GM12878 (cell line): Measurements from ENCODE around the gene PCF11. TPM values are rescaled to one million over a fixed set of nuclear protein-coding genes. Genes with fewer than 3 reads are reported as not detected.

ENCODE experiments used
- ATAC-seq: fragments of 200-7000 bp; cut with Tn5 transposase; 3 replicates; pipeline ENCODE4 v1.9.1; 2020; ENCODE audit warnings: mild to moderate bottlenecking, moderate library complexity
- BruUV-seq: library from RNA; stranded (reverse); fragments of 400-500 nt; replicated peaks from 2 replicates; lab custom pipeline; 2021; lab: Mats Ljungman, UMichigan
- CTCF ChIA-PET: fragments of 300-600 bp; sonication (Branson Sonifier 250); formaldehyde crosslinking; extraction: SDS; loops from one replicate; lab custom pipeline; 2021; ENCODE audit warnings: inconsistent platforms; lab: Yijun Ruan, JAX
- POLR2A ChIA-PET: fragments of 350-600 bp; formaldehyde crosslinking; extraction: SDS; loops from one replicate; lab custom pipeline; 2021; ENCODE audit warnings: inconsistent platforms; lab: Charles Lee
- RAD21 ChIA-PET: fragments of 300-600 bp; sonication (Branson Sonifier 250); formaldehyde crosslinking; loops from one replicate; lab custom pipeline; 2023; ENCODE audit warnings: antibody characterized with exemption; ENCODE audit not compliant: unreplicated experiment; lab: Charles Lee
- SMC1A ChIA-PET: fragments of 300-600 bp; sonication (Branson Sonifier 250); formaldehyde crosslinking; loops from one replicate; lab custom pipeline; 2023; ENCODE audit not compliant: unreplicated experiment, uncharacterized antibody; lab: Charles Lee
- DNase-seq: peaks from one replicate; pipeline ENCODE4 v3.0.0-alpha.2; 2011; ENCODE audit warnings: low read depth, low spot score
- FAIRE-seq: peaks from 3 replicates; lab custom pipeline; 2011; peaks lifted over from hg19 to GRCh38; lab: Jason Lieb, UNC
- H2AFZ ChIP-seq: 2 replicates; pipeline ENCODE4 v1.6.0; 2011; ENCODE audit warnings: low read depth, low read length, control low read depth; ENCODE audit not compliant: control insufficient read depth
- H3K27ac ChIP-seq: 2 replicates; pipeline ENCODE4 v1.5.1; 2011; ENCODE audit warnings: control low read depth; ENCODE audit not compliant: control insufficient read depth, insufficient read depth
- H3K27me3 ChIP-seq, 2 experiments: replicated peaks in 1 of 2; 2 replicates each; pipeline versions ENCODE4 v1.6.0 to v1.6.1; 2011; ENCODE audit warnings: low read length in 1 of 2; ENCODE audit not compliant: control insufficient read depth in 2 of 2, insufficient read depth in 2 of 2
- H3K36me3 ChIP-seq, 2 experiments: 2 replicates each; pipeline ENCODE4 v1.5.1; 2011; ENCODE audit warnings: low read length in 1 of 2; ENCODE audit not compliant: control insufficient read depth in 2 of 2, insufficient read depth in 2 of 2
- H3K4me1 ChIP-seq: 2 replicates; pipeline ENCODE4 v1.6.1; 2011; ENCODE audit warnings: mild to moderate bottlenecking, low read length, moderate library complexity, mixed read lengths; ENCODE audit not compliant: control insufficient read depth, insufficient read depth
- H3K4me2 ChIP-seq: 2 replicates; pipeline ENCODE4 v1.6.0; 2011; ENCODE audit warnings: control low read depth; ENCODE audit not compliant: control insufficient read depth, insufficient read depth
- H3K4me3 ChIP-seq: fragments of 200-600 bp; sonication (generic); 2 replicates; pipeline ENCODE4 v1.5.1; 2016
- H3K79me2 ChIP-seq: 2 replicates; pipeline ENCODE4 v1.6.0; 2011; ENCODE audit warnings: low read length; ENCODE audit not compliant: control insufficient read depth, insufficient read depth
- H3K9ac ChIP-seq: 2 replicates; pipeline ENCODE4 v1.8.0; 2011; ENCODE audit warnings: low read length, control low read depth, mixed read lengths; ENCODE audit not compliant: control insufficient read depth, insufficient read depth
- H3K9me3 ChIP-seq: replicated peaks from 3 replicates; pipeline ENCODE4 v1.5.1; 2011; ENCODE audit warnings: mild to moderate bottlenecking, low read length; ENCODE audit not compliant: control insufficient read depth, insufficient read depth
- H4K20me1 ChIP-seq: 2 replicates; pipeline ENCODE4 v1.6.0; 2011; ENCODE audit not compliant: control insufficient read depth, insufficient read depth
- CHD1 ChIP-seq: IDR thresholded peaks from 2 replicates; pipeline ENCODE4 v1.6.1; 2012; ENCODE audit warnings: low read depth, low read length, improper control_type of control experiment
- IKZF1 ChIP-seq: fragments of 450-650 bp; conservative IDR thresholded peaks from 2 replicates; pipeline ENCODE4 v1.6.1; 2017; ENCODE audit warnings: antibody characterized with exemption, mild to moderate bottlenecking
- NRF1 ChIP-seq: conservative IDR thresholded peaks from 2 replicates; pipeline ENCODE4 v1.6.1; 2011; ENCODE audit warnings: mild to moderate bottlenecking, low read depth, low read length, improper control_type of control experiment
- POLR2AphosphoS5 ChIP-seq: IDR thresholded peaks from 2 replicates; pipeline ENCODE4 v1.6.1; 2011; ENCODE audit warnings: mild to moderate bottlenecking, low read length, inconsistent platforms
- RAD21 ChIP-seq: IDR thresholded peaks from 2 replicates; pipeline ENCODE4 v1.6.1; 2011; ENCODE audit warnings: mild to moderate bottlenecking, low read depth, low read length, moderate library complexity; ENCODE audit not compliant: insufficient read depth
- SMAD1 ChIP-seq: fragments of 450-650 bp; IDR thresholded peaks from 2 replicates; pipeline ENCODE4 v1.6.1; 2018; ENCODE audit warnings: mild to moderate bottlenecking, low read depth; ENCODE audit not compliant: partially characterized antibody
- YBX1 ChIP-seq: fragments of 450-650 bp; IDR thresholded peaks from 2 replicates; pipeline ENCODE4 v1.6.1; 2016; ENCODE audit warnings: antibody characterized with exemption
- WGBS: methylation state at CpG from one replicate; pipeline ENCODE4 v1.1.6; 2016; ENCODE audit warnings: low lambda C conversion rate; ENCODE audit not compliant: insufficient replicate concordance, insufficient coverage; ENCODE audit errors: missing lambda C conversion rate; 5-methylcytosine and 5-hydroxymethylcytosine counted together
- in situ Hi-C: fragments of 300-500 bp; cut with MboI; formaldehyde crosslinking; loops from 9 replicates; pipeline ENCODE4 v1.14.3; 2018; ENCODE audit warnings: mixed read lengths
- intact Hi-C: fragments of 100-400 bp; cut with micrococcal nuclease; formaldehyde crosslinking; loops from one replicate; pipeline ENCODE4 v1.14.2; 2022; ENCODE audit not compliant: unreplicated experiment
- polyA plus RNA-seq, 11 experiments: library from polyadenylated mRNA; depleted of rRNA in 4 of 11; unstranded in 6 of 11; stranded (reverse) in 5 of 11; fragments of >200 nt; fragmentation: Nextera tagmentation in 4 of 11; fragmentation: Illumina TruSeq in 1 of 11; extraction: Ambion mirVana in 4 of 11; extraction: Trizol in 1 of 11; gene quantifications; 1 replicate in 1 of 11; 2 replicates in 10 of 11; pipeline versions ENCODE4 v1.2.1 to v1.2.3, GENCODE V29; 2011 to 2016; ENCODE audit warnings: inconsistent platforms in 2 of 11, missing spikeins in 2 of 11, low read depth in 1 of 11
- total RNA-seq, 4 experiments: library from RNA; depleted of rRNA in 3 of 4; stranded (reverse); fragments of >200 nt in 3 of 4; fragmentation: Illumina TruSeq in 1 of 4; extraction: Trizol in 1 of 4; gene quantifications; 2 replicates each; pipeline versions ENCODE4 v1.2.1 to v1.2.3, GENCODE V29; 2013 to 2021
- TF ChIP-seq, protein P1 (sequence below): IDR thresholded peaks from 2 replicates; pipeline ENCODE4 v1.6.1; 2011; ENCODE audit warnings: low read depth, mild to moderate bottlenecking, low read length, moderate library complexity, borderline replicate concordance; ENCODE audit errors: extremely low read depth
- TF ChIP-seq, protein P2 (sequence below): fragments of 450-650 bp; IDR thresholded peaks from 2 replicates; pipeline ENCODE4 v1.6.1; 2018; ENCODE audit warnings: borderline replicate concordance, mild to moderate bottlenecking; ENCODE audit not compliant: partially characterized antibody

Gene PCF11
- total and polyA plus RNA-seq, 10 of the 15 experiments (the other 5 are each of a cell fraction or from before 2014, with no cell fraction given) = 9.2 to 90.4 (median 48.0) TPM

DNA sequence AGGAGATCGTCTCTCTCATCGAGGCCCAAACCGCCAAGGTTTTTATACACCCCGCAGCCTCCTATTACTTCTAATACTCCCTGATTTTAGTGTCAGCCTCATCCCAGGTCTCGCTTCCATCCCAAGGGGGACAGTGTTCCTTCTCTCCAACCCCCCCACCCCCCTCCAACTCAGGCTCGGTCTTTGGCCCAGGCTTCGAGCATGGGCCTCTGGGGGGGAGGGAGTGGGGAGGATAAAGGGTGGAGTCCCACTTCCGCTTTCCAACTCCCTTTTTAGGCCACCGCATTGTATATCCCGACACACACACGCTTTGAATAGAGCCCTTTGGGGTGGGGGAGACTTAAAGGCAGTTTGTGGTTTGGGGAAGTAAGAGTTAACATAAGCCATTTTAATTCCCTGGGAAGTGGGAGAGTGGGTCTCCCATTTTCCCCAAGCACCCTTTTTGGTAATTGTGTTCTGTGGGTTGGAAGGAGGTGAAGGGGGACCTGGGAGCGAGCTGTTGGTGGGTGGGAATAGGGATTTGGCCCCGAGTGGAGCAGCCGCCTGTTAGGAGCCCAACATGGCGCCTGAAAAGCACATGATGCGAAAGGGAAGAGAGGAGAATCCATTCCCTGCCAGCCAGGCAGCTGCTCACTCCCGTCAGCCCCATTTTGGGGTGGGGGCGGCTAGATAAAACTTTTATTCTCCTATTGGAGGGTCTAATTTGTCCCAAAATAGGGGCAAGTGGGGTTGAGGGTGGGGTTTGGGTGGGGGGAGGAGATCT, 844 bp downstream of the PCF11 start (continued):
- TF ChIP-seq CHD1 (peak; percentile 74; the same call in 1 of the 2 replicates), POLR2AphosphoS5 (peak; percentile 13), RAD21 (no peak), IKZF1 (peak; percentile 45)
- TF ChIP-seq, protein P1, sequence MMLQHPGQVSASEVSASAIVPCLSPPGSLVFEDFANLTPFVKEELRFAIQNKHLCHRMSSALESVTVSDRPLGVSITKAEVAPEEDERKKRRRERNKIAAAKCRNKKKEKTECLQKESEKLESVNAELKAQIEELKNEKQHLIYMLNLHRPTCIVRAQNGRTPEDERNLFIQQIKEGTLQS = no peak
- TF ChIP-seq, protein P2, sequence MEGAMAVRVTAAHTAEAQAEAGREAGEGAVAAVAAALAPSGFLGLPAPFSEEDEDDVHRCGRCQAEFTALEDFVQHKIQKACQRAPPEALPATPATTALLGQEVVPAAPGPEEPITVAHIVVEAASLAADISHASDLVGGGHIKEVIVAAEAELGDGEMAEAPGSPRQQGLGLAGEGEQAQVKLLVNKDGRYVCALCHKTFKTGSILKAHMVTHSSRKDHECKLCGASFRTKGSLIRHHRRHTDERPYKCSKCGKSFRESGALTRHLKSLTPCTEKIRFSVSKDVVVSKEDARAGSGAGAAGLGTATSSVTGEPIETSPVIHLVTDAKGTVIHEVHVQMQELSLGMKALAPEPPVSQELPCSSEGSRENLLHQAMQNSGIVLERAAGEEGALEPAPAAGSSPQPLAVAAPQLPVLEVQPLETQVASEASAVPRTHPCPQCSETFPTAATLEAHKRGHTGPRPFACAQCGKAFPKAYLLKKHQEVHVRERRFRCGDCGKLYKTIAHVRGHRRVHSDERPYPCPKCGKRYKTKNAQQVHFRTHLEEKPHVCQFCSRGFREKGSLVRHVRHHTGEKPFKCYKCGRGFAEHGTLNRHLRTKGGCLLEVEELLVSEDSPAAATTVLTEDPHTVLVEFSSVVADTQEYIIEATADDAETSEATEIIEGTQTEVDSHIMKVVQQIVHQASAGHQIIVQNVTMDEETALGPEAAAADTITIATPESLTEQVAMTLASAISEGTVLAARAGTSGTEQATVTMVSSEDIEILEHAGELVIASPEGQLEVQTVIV = no peak

DNA sequence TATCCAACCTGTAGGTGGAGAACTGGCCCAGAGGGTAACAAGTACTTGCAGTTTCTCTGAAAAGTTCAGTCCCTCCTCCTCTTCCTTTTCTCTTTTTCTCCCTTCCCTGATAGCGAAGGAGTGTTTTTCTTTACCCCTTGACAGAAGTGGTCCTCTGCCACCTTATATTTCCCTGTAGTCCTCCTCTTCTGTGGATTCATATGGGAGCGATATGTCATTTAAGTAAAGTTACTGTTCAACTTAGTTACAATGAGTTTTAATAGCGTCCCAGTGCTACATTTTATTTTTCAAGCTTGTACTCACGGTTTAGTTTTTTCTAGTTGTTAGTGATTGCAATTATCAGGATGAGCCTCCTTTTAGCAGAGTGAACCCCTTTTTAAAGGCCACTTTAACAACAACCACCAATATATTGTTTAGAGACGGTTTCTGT, 1.4 kb downstream of the PCF11 start:
- Histone ChIP-seq H3K9ac (peak overlapping the region; percentile 97), H3K36me3 (peaks cover 0 to 13% of the 10 kb centered on the region in 2 experiments; a peak in 2 of 4 replicates)
- ATAC-seq = no peak

More for the DNA sequence above, 1.4 kb downstream of the PCF11 start:
- ChIA-PET CTCF (interaction anchor here (0.6 to 3.1 kb wide), 7 partner anchors 14 to 161 kb away, joined by 3 to 17 read pairs (median 5); no protein-coding TSS in a partner anchor), RAD21 (interaction anchor here (0.6 to 2.9 kb wide), 6 partner anchors 23 to 257 kb away, joined by 3 to 17 read pairs (median 6); partner anchors contain the start of genes DDIAS, PRCP and RAB30), SMC1A (interaction anchor here (0.9 to 2.2 kb wide), 9 partner anchors 11 to 257 kb away, joined by 3 to 10 read pairs (median 6); partner anchors contain the start of gene DDIAS), POLR2A (interaction anchor here (1.0 to 4.1 kb wide), 5 partner anchors 17 to 258 kb away, joined by 3 to 42 read pairs (median 15); partner anchors contain the start of genes DDIAS, PRCP and RAB30)
- H3K27ac ChIP-seq = peak overlapping the region; percentile 99
- no peak overlapping the region for H2AFZ ChIP-seq
- no peak for FAIRE-seq
- in situ Hi-C loops = loop anchor here (5.0 kb wide), 2 partner anchors 86 to 256 kb away; partner anchors contain the start of genes DDIAS, PRCP and RAB30
- 0% methylated on average over 5 of the region's 5 CpGs for WGBS
- intact Hi-C loops = loop anchor here (5.0 kb wide), 1 partner anchor 256 kb away; the partner anchor contains the start of genes DDIAS and PRCP
- H3K79me2 ChIP-seq = peaks cover 68% of the 10 kb centered on the region
- no TSS peak for BruUV-seq
- TF ChIP-seq SMAD1 (peak; percentile 14), YBX1 (0 out of 2 replicates have a peak, but pooled peaks have one; percentile 39), NRF1 (no peak), POLR2AphosphoS5 (peak; percentile 9; the same call in 1 of the 2 replicates)
- H4K20me1 ChIP-seq = peaks cover 2% of the 10 kb centered on the region
- H3K9me3 ChIP-seq = no peaks in the 10 kb centered on the region
- peaks cover 3% of the 10 kb centered on the region for H3K4me1 ChIP-seq
- DNase-seq = no peak
- peak overlapping the region; percentile 98 for H3K4me3 ChIP-seq
- no peaks in the 10 kb centered on the region for H3K27me3 ChIP-seq
- peak overlapping the region; percentile 92; the same call in 1 of the 2 replicates for H3K4me2 ChIP-seq
